ENCODE data around the gene ICAM4. TPM values are rescaled to one million over a fixed set of nuclear protein-coding genes. Genes with fewer than 3 reads are reported as not detected.

ICAM4 gene
- total and polyA plus RNA-seq, 2 of the 13 experiments (the other 11 are each of a cell fraction or from before 2014, with no cell fraction given): 2.9 to 4.0 TPM

DNA sequence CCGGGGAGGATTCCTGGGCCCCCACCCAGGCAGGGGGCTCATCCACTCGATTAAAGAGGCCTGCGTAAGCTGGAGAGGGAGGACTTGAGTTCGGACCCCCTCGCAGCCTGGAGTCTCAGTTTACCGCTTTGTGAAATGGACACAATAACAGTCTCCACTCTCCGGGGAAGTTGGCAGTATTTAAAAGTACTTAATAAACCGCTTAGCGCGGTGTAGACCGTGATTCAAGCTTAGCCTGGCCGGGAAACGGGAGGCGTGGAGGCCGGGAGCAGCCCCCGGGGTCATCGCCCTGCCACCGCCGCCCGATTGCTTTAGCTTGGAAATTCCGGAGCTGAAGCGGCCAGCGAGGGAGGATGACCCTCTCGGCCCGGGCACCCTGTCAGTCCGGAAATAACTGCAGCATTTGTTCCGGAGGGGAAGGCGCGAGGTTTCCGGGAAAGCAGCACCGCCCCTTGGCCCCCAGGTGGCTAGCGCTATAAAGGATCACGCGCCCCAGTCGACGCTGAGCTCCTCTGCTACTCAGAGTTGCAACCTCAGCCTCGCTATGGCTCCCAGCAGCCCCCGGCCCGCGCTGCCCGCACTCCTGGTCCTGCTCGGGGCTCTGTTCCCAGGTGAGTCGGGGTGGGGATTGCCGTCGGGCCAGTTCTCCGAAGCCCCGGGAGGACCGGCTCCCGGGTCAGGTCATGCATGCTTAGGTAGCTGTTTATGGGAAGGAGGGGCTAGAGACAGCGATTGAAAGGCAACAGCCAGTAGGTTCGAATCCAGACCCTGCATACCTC lies 15.9 kb upstream of the ICAM4 start, which contains the start of gene ICAM1 (continued):
- TF ChIP-seq, protein P1, sequence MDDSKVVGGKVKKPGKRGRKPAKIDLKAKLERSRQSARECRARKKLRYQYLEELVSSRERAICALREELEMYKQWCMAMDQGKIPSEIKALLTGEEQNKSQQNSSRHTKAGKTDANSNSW (CRISPR knock-in tag; IDR thresholded peaks at IDR 0.05; ENCODE audit: borderline replicate concordance): no peak
- TF ChIP-seq, protein P2, sequence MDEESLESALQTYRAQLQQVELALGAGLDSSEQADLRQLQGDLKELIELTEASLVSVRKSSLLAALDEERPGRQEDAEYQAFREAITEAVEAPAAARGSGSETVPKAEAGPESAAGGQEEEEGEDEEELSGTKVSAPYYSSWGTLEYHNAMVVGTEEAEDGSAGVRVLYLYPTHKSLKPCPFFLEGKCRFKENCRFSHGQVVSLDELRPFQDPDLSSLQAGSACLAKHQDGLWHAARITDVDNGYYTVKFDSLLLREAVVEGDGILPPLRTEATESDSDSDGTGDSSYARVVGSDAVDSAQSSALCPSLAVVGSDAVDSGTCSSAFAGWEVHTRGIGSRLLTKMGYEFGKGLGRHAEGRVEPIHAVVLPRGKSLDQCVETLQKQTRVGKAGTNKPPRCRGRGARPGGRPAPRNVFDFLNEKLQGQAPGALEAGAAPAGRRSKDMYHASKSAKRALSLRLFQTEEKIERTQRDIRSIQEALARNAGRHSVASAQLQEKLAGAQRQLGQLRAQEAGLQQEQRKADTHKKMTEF (CRISPR knock-in tag; IDR thresholded peaks at IDR 0.05): peak; percentile 97
- no peak for TF ChIP-seq THYN1 (CRISPR knock-in tag; IDR thresholded peaks at IDR 0.05; ENCODE audit: borderline replicate concordance, low read depth)
- peak; percentile 55; the same call in 1 of the 2 replicates for TF ChIP-seq ZFX (CRISPR knock-in tag; IDR thresholded peaks at IDR 0.05; ENCODE audit: low read depth)
- TF ChIP-seq KLF6 (CRISPR knock-in tag; IDR thresholded peaks at IDR 0.05): peak; percentile 97
- peak; percentile 99 for TF ChIP-seq ZNF629 (CRISPR knock-in tag; conservative IDR thresholded peaks at IDR 0.05)
- TF ChIP-seq ZNF510 (CRISPR knock-in tag; IDR thresholded peaks at IDR 0.05; ENCODE audit: low read depth): no peak; the same call in 1 of the 2 replicates
- TF ChIP-seq ZFP41 (CRISPR knock-in tag; IDR thresholded peaks at IDR 0.05; ENCODE audit: borderline replicate concordance): peak; percentile 57; the same call in 1 of the 2 replicates
- TF ChIP-seq GFI1 (CRISPR knock-in tag; IDR thresholded peaks at IDR 0.05; ENCODE audit: borderline replicate concordance): peak; percentile 88
- no peak for TF ChIP-seq ZNF549 (CRISPR knock-in tag; IDR thresholded peaks at IDR 0.05)
- TF ChIP-seq, protein P3, sequence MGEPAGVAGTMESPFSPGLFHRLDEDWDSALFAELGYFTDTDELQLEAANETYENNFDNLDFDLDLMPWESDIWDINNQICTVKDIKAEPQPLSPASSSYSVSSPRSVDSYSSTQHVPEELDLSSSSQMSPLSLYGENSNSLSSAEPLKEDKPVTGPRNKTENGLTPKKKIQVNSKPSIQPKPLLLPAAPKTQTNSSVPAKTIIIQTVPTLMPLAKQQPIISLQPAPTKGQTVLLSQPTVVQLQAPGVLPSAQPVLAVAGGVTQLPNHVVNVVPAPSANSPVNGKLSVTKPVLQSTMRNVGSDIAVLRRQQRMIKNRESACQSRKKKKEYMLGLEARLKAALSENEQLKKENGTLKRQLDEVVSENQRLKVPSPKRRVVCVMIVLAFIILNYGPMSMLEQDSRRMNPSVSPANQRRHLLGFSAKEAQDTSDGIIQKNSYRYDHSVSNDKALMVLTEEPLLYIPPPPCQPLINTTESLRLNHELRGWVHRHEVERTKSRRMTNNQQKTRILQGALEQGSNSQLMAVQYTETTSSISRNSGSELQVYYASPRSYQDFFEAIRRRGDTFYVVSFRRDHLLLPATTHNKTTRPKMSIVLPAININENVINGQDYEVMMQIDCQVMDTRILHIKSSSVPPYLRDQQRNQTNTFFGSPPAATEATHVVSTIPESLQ (CRISPR knock-in tag; conservative IDR thresholded peaks at IDR 0.05): no peak
- TF ChIP-seq ZNF782 (CRISPR knock-in tag; IDR thresholded peaks at IDR 0.05; ENCODE audit: borderline replicate concordance): no peak
- TF ChIP-seq ZNF567 (CRISPR knock-in tag; IDR thresholded peaks at IDR 0.05; ENCODE audit: borderline replicate concordance): peak; percentile 38; the same call in 1 of the 2 replicates
- 0 out of 2 replicates have a peak, but pooled peaks have one; percentile 79 for TF ChIP-seq ZNF451 (CRISPR knock-in tag; IDR thresholded peaks at IDR 0.05)
- 0 out of 2 replicates have a peak, but pooled peaks have one; percentile 12 for TF ChIP-seq ZNF570 (CRISPR knock-in tag; IDR thresholded peaks at IDR 0.05; ENCODE audit: borderline replicate concordance)
- 0 out of 2 replicates have a peak, but pooled peaks have one; percentile 24 for TF ChIP-seq ZFP1 (CRISPR knock-in tag; IDR thresholded peaks at IDR 0.05)
- TF ChIP-seq ZNF235 (CRISPR knock-in tag; IDR thresholded peaks at IDR 0.05; ENCODE audit: borderline replicate concordance): no peak
- peak; percentile 44; the same call in 1 of the 2 replicates for TF ChIP-seq SPEN (CRISPR knock-in tag; IDR thresholded peaks at IDR 0.05; ENCODE audit: low read depth)
- peak; percentile 46; the same call in 1 of the 2 replicates for TF ChIP-seq NR2F2 (IDR thresholded peaks at IDR 0.05; ENCODE audit: borderline replicate concordance, low read depth)
- TF ChIP-seq KDM4B (CRISPR knock-in tag; IDR thresholded peaks at IDR 0.05): peak; percentile 54; the same call in 1 of the 2 replicates
- no peak for TF ChIP-seq SIN3B (IDR thresholded peaks at IDR 0.05; ENCODE audit: low read length)
- peak; percentile 93; the same call in 1 of the 2 replicates for TF ChIP-seq NFKB2 (CRISPR knock-in tag; IDR thresholded peaks at IDR 0.05; ENCODE audit: borderline replicate concordance)
- TF ChIP-seq, protein P4, sequence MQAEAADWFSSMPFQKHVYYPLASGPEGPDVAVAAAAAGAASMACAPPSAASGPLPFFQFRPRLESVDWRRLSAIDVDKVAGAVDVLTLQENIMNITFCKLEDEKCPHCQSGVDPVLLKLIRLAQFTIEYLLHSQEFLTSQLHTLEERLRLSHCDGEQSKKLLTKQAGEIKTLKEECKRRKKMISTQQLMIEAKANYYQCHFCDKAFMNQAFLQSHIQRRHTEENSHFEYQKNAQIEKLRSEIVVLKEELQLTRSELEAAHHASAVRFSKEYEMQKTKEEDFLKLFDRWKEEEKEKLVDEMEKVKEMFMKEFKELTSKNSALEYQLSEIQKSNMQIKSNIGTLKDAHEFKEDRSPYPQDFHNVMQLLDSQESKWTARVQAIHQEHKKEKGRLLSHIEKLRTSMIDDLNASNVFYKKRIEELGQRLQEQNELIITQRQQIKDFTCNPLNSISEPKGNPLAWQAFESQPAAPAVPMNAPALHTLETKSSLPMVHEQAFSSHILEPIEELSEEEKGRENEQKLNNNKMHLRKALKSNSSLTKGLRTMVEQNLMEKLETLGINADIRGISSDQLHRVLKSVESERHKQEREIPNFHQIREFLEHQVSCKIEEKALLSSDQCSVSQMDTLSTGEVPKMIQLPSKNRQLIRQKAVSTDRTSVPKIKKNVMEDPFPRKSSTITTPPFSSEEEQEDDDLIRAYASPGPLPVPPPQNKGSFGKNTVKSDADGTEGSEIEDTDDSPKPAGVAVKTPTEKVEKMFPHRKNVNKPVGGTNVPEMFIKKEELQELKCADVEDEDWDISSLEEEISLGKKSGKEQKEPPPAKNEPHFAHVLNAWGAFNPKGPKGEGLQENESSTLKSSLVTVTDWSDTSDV (CRISPR knock-in tag; IDR thresholded peaks at IDR 0.05): peak; percentile 85
- TF ChIP-seq TCF7 (IDR thresholded peaks at IDR 0.05; ENCODE audit: low read depth): no peak
